ENCODE measurements around the gene C10orf67. TPM values are rescaled to one million over a fixed set of nuclear protein-coding genes. Genes with fewer than 3 reads are reported as not detected.

The C10orf67 gene
- total and polyA plus RNA-seq, 2 donors (not counting 1 experiment from before 2014, with no cell fraction given): not detected

DNA sequence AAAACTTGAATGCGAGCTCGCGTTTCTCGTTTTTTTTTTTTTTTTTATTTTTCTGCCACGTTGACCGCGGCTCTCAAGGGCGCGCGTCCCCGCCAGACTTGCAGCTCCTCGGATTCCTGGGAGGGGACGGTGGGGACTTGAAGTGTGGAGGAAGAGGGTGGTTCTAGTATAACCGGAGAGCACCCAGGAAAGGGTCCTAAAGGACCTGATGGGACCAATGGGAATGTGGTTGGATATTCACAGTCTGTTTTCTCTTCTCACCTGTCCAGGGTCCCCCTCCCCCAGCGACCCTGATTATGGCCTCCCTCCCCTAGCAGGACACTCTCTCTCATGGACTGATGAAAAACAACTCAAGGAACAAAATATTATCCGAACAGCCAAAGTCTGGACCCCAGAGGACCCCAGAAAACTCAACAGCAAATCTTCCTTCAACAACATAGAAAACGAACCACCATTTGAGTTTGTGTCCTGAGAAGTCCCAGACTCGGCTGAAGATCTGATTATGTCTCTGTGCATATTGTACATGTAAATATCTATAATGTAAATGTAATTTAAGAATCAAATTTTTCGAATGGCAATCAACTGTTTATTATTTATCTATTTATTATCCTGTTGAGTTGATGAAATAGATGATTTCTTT, 151.0 kb downstream of the C10orf67 start:
- no peak overlapping the region for H3K4me3 Mint-ChIP-seq
- TF ChIP-seq EZH2 (IDR thresholded peaks at IDR 0.05; ENCODE audit: borderline replicate concordance, insufficient read depth, low read depth, low read length, poor library complexity, severe bottlenecking): no peak
- TF ChIP-seq, protein P1, sequence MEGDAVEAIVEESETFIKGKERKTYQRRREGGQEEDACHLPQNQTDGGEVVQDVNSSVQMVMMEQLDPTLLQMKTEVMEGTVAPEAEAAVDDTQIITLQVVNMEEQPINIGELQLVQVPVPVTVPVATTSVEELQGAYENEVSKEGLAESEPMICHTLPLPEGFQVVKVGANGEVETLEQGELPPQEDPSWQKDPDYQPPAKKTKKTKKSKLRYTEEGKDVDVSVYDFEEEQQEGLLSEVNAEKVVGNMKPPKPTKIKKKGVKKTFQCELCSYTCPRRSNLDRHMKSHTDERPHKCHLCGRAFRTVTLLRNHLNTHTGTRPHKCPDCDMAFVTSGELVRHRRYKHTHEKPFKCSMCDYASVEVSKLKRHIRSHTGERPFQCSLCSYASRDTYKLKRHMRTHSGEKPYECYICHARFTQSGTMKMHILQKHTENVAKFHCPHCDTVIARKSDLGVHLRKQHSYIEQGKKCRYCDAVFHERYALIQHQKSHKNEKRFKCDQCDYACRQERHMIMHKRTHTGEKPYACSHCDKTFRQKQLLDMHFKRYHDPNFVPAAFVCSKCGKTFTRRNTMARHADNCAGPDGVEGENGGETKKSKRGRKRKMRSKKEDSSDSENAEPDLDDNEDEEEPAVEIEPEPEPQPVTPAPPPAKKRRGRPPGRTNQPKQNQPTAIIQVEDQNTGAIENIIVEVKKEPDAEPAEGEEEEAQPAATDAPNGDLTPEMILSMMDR (IDR thresholded peaks at IDR 0.05): no peak
- no peaks in the 10 kb centered on the region for H3K9me3 ChIP-seq (ENCODE audit: control extremely low read depth in 1 of 3, control insufficient read depth in 2 of 3, insufficient read depth in 1 of 3, low read length in 2 of 3)
- H3K9me3 Mint-ChIP-seq (ENCODE audit: insufficient read depth): no peaks in the 10 kb centered on the region
- H3K4me1 ChIP-seq (ENCODE audit: control insufficient read depth in 2 of 2, insufficient read depth in 2 of 2, low read length in 2 of 2): no peaks in the 10 kb centered on the region
- no peak overlapping the region for H3K27ac ChIP-seq (ENCODE audit: low read length in 2 of 2)
- no peaks in the 10 kb centered on the region for H3K79me2 ChIP-seq (ENCODE audit: control insufficient read depth, insufficient read depth, low read length)
- peaks cover 63% of the 10 kb centered on the region for H3K27me3 Mint-ChIP-seq
- no peak overlapping the region for H3K9ac ChIP-seq (ENCODE audit: low read length)
- ChIA-PET CTCF (interaction anchor here (0.6 kb wide), 1 partner anchor 35 kb away, joined by 3 read pairs; no protein-coding TSS in a partner anchor), POLR2A (no interaction called here)
- intact Hi-C loops (cut with micrococcal nuclease): no loop called here
- no peak overlapping the region for H3K27ac Mint-ChIP-seq
- WGBS (ENCODE audit: insufficient coverage): 19% methylated on average over 6 of the region's 19 CpGs
- H3K27me3 ChIP-seq (replicated peaks in 1 of 4; ENCODE audit: control extremely low read depth in 1 of 4, control insufficient read depth in 3 of 4, insufficient read depth in 4 of 4, low read length in 3 of 4): peaks cover 0 to 63% (median 25%) of the 10 kb centered on the region in 4 experiments
- H4K20me1 ChIP-seq (ENCODE audit: control insufficient read depth, insufficient read depth, low read length, poor library complexity, severe bottlenecking): no peaks in the 10 kb centered on the region
- DNase-seq (no peak), ATAC-seq (ENCODE audit: low read depth) (no peak)
- no peak overlapping the region for H2AFZ ChIP-seq (ENCODE audit: insufficient read depth, low read depth, low read length, poor library complexity, severe bottlenecking)
- H3K4me1 Mint-ChIP-seq: peaks cover 1% of the 10 kb centered on the region
- H3K36me3 ChIP-seq (replicated peaks in 1 of 2; ENCODE audit: control extremely low read depth in 1 of 2, control insufficient read depth in 1 of 2, extremely low read depth in 1 of 2, insufficient read depth in 2 of 2, low read length in 1 of 2): no peaks in the 10 kb centered on the region
- no peak overlapping the region for H3K4me2 ChIP-seq (replicated peaks; ENCODE audit: low read depth, low read length, poor library complexity, severe bottlenecking)
- H3K4me3 ChIP-seq (ENCODE audit: control extremely low read depth in 1 of 5, extremely low read depth in 1 of 5, insufficient read depth in 1 of 5, low read depth in 2 of 5, low read length in 4 of 5): no peak overlapping the region

DNA sequence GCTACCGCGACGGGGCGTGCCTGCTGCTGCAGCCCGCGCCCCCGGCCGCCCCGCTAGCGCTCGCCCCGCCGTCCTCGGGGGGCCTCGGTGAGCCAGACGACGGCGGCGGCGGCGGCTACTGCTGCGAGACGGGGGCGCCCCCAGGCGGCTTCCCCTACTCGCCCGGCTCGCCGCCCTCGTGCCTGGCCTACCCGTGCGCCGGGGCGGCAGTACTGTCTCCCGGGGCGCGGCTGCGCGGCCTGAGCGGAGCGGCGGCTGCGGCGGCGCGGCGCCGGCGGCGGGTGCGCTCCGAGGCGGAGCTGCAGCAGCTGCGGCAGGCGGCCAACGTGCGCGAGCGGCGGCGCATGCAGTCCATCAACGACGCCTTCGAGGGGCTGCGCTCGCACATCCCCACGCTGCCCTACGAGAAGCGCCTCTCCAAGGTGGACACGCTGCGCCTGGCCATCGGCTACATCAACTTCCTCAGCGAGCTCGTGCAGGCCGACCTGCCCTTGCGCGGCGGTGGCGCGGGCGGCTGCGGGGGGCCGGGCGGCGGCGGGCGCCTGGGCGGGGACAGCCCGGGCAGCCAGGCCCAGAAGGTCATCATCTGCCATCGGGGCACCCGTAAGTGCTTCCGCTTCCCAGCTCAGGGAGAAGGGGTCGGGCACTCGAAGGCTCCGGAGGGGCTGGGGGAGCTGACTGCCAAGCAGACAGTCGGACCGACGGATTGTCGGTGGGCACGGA, 151.7 kb downstream of the C10orf67 start:
- H3K4me1 ChIP-seq (ENCODE audit: control insufficient read depth in 2 of 2, insufficient read depth in 2 of 2, low read length in 2 of 2): no peaks in the 10 kb centered on the region
- WGBS (ENCODE audit: insufficient coverage): 8% methylated on average over 100 of the region's 100 CpGs
- Mint-ChIP-seq H3K27me3 (peaks cover 61% of the 10 kb centered on the region), H3K4me3 (no peak overlapping the region), H3K27ac (no peak overlapping the region), H3K4me1 (peaks cover 1% of the 10 kb centered on the region), H3K9me3 (ENCODE audit: insufficient read depth) (no peaks in the 10 kb centered on the region)
- no peak for DNase-seq
- ChIA-PET POLR2A (no interaction called here), CTCF (interaction anchor here (0.6 kb wide), 1 partner anchor 35 kb away, joined by 3 read pairs; no protein-coding TSS in a partner anchor)
- no peak overlapping the region for H3K9ac ChIP-seq (ENCODE audit: low read length)
- intact Hi-C loops (cut with micrococcal nuclease): no loop called here
- no peaks in the 10 kb centered on the region for H3K36me3 ChIP-seq (replicated peaks in 1 of 2; ENCODE audit: control extremely low read depth in 1 of 2, control insufficient read depth in 1 of 2, extremely low read depth in 1 of 2, insufficient read depth in 2 of 2, low read length in 1 of 2)
- H4K20me1 ChIP-seq (ENCODE audit: control insufficient read depth, insufficient read depth, low read length, poor library complexity, severe bottlenecking): no peaks in the 10 kb centered on the region
- H3K4me3 ChIP-seq (ENCODE audit: control extremely low read depth in 1 of 5, extremely low read depth in 1 of 5, insufficient read depth in 1 of 5, low read depth in 2 of 5, low read length in 4 of 5): no peak overlapping the region
- no peaks in the 10 kb centered on the region for H3K79me2 ChIP-seq (ENCODE audit: control insufficient read depth, insufficient read depth, low read length)
- TF ChIP-seq EZH2 (IDR thresholded peaks at IDR 0.05; ENCODE audit: borderline replicate concordance, insufficient read depth, low read depth, low read length, poor library complexity, severe bottlenecking): no peak
- TF ChIP-seq, protein P1 (IDR thresholded peaks at IDR 0.05): no peak
- H3K27ac ChIP-seq (ENCODE audit: low read length in 2 of 2): no peak overlapping the region
- ATAC-seq (ENCODE audit: low read depth): no peak
- H3K4me2 ChIP-seq (replicated peaks; ENCODE audit: low read depth, low read length, poor library complexity, severe bottlenecking): no peak overlapping the region
- H3K27me3 ChIP-seq (replicated peaks in 1 of 4; ENCODE audit: control extremely low read depth in 1 of 4, control insufficient read depth in 3 of 4, insufficient read depth in 4 of 4, low read length in 3 of 4): peaks cover 0 to 60% (median 26%) of the 10 kb centered on the region in 4 experiments
- no peaks in the 10 kb centered on the region for H3K9me3 ChIP-seq (ENCODE audit: control extremely low read depth in 1 of 3, control insufficient read depth in 2 of 3, insufficient read depth in 1 of 3, low read length in 2 of 3)
- no peak overlapping the region for H2AFZ ChIP-seq (ENCODE audit: insufficient read depth, low read depth, low read length, poor library complexity, severe bottlenecking)
